Skeletal muscle satellite cell (primary cell): ENCODE measurements around the gene POLR2C.

Source experiments
- H3K27me3 ChIP-seq: 2 replicates; pipeline ENCODE4 v1.7.0; 2013; ENCODE audit warnings: low read length; ENCODE audit not compliant: control insufficient read depth, insufficient read depth
- H3K36me3 ChIP-seq: 2 replicates; pipeline ENCODE4 v1.7.0; 2013; ENCODE audit warnings: mild to moderate bottlenecking, control low read depth, low read length; ENCODE audit not compliant: insufficient read depth
- H3K4me1 ChIP-seq: 2 replicates; pipeline ENCODE4 v1.7.0; 2013; ENCODE audit warnings: low read length; ENCODE audit not compliant: control insufficient read depth, insufficient read depth
- H3K4me2 ChIP-seq: 2 replicates; pipeline ENCODE4 v1.7.0; 2013; ENCODE audit warnings: mild to moderate bottlenecking, low read length
- H3K4me3 ChIP-seq: 2 replicates; pipeline ENCODE4 v1.7.0; 2013; ENCODE audit warnings: low read length
- H3K9ac ChIP-seq: 2 replicates; pipeline ENCODE4 v1.7.0; 2013; ENCODE audit warnings: mild to moderate bottlenecking, low read depth, low read length, moderate library complexity
- H3K9me3 ChIP-seq: replicated peaks from 2 replicates; pipeline ENCODE4 v1.7.0; 2013; ENCODE audit warnings: mild to moderate bottlenecking, control low read depth, low read length

The POLR2C gene

DNA sequence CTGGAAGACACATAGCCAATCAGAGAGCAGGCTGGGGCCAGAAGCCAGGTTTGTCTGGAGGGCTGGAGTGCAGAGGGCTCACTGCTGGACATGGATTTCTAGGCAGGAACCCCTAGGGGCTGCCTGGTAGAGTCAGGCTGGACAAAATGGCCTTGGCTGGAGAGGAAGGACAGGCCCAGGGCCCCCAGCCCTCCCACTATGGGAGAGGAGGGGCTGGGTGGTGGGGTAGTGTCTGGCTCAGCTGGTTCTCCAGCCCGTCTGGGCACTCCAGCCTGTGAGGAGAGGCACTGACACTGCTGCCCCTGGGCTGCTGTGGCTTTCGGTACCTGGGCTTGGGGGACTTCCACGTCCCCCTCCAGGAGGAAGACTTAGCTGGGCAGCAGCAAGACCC lies 45.6 kb downstream of the POLR2C start:
- H3K36me3 ChIP-seq = no peaks in the 10 kb centered on the region
- H3K4me2 ChIP-seq = no peak overlapping the region
- H3K27me3 ChIP-seq = peaks cover 44% of the 10 kb centered on the region
- no peak overlapping the region for H3K9ac ChIP-seq
- H3K4me1 ChIP-seq = no peaks in the 10 kb centered on the region
- no peaks in the 10 kb centered on the region for H3K9me3 ChIP-seq
- no peak overlapping the region for H3K4me3 ChIP-seq

- H3K4me1 ChIP-seq = no peaks in the 10 kb centered on the region
Observed at GRCh38 chr16:57509231-57509923, 46.9 kb downstream of the POLR2C start.

DNA sequence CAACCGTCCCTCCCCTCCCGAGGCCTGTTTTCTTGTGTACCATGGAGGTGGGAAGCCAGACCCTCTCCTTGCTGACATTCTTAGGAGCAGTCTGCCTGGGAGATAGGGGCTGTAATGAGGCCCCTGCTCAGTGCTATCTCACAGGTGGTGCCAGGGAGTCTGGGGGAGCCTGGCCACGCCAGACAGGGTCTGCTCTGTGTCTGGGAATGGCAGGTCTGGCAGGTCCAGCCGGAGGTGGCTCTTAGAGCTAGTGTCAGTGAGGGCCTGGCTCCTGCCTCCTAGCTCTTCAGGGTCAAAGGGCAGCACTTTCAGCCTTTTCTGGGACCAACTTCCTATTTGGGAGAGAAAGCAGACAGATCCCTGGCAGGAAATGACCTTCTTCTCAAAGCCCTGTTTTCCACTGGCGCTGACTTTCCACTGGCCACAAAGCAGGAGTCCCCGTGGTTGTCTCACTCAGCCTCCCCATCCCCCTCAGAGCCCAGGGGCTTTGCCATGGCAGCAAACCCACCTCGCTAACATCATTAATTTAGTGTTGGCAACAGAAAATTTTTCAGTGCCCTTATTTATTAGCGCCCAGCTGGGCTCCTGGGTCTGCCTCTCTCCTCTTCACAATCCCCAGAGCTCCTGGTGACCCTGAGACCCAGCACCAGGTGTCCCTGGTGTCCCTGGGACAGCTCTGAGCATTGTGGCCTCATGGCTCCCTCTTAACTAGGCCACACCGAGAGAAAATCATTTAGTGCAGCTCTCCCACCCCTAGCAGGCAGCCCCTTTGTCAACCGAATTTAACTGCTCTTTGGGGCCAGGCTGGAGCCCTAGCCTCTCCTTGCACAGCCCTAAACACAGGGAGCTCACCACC lies 47.8 kb downstream of the POLR2C start:
- H3K9ac ChIP-seq = no peak overlapping the region

More at GRCh38 chr16:57509231-57509923, 46.9 kb downstream of the POLR2C start:
- H3K36me3 ChIP-seq = no peaks in the 10 kb centered on the region
- no peak overlapping the region for H3K4me2 ChIP-seq
- no peak overlapping the region for H3K4me3 ChIP-seq
- H3K9ac ChIP-seq = no peak overlapping the region
- H3K27me3 ChIP-seq = peaks cover 32% of the 10 kb centered on the region
- no peaks in the 10 kb centered on the region for H3K9me3 ChIP-seq

GRCh38 chr16:57512296-57513001 lies 50.0 kb downstream of the POLR2C start:
- Histone ChIP-seq H3K36me3 (no peaks in the 10 kb centered on the region), H3K4me3 (no peak overlapping the region), H3K4me2 (no peak overlapping the region)

More for the DNA sequence above, 47.8 kb downstream of the POLR2C start:
- H3K4me2 ChIP-seq = no peak overlapping the region
- H3K36me3 ChIP-seq = no peaks in the 10 kb centered on the region
- no peaks in the 10 kb centered on the region for H3K9me3 ChIP-seq
- peaks cover 25% of the 10 kb centered on the region for H3K27me3 ChIP-seq
- H3K4me1 ChIP-seq = no peaks in the 10 kb centered on the region
- H3K4me3 ChIP-seq = no peak overlapping the region

GRCh38 chr16:57513371-57514102 lies 51.1 kb downstream of the POLR2C start:
- no peak overlapping the region for H3K4me3 ChIP-seq
- H3K9ac ChIP-seq = no peak overlapping the region
- H3K27me3 ChIP-seq = peaks cover 6% of the 10 kb centered on the region
- no peaks in the 10 kb centered on the region for H3K4me1 ChIP-seq
- H3K4me2 ChIP-seq = no peak overlapping the region
- H3K36me3 ChIP-seq = no peaks in the 10 kb centered on the region
- H3K9me3 ChIP-seq = no peaks in the 10 kb centered on the region

More at GRCh38 chr16:57512296-57513001, 50.0 kb downstream of the POLR2C start:
- no peak overlapping the region for H3K9ac ChIP-seq
- H3K9me3 ChIP-seq = no peaks in the 10 kb centered on the region
- no peaks in the 10 kb centered on the region for H3K4me1 ChIP-seq
- H3K27me3 ChIP-seq = peaks cover 11% of the 10 kb centered on the region

DNA sequence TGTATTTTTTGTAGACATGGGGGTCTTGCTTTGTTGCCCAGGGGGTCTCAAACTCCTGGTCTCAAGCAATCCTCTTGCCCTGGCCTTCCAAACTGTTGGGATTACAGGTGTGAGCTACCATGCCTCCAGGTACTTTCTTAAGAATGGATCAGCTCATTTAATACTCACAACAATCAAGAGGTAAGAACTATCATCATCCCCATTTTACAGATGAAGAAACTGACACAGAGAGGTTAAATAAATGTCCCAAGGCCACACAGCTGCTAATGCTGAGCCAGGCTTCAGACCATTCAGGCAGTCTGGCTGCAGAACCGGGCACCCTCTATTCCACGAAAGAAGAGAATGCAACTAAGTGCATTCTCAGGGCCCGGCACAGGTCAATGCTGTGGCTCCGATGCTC lies 51.9 kb downstream of the POLR2C start:
- Histone ChIP-seq H3K4me2 (no peak overlapping the region), H3K27me3 (peaks cover 3% of the 10 kb centered on the region), H3K4me1 (no peaks in the 10 kb centered on the region), H3K4me3 (no peak overlapping the region), H3K9me3 (no peaks in the 10 kb centered on the region), H3K9ac (no peak overlapping the region), H3K36me3 (no peaks in the 10 kb centered on the region)

- no peak overlapping the region for H3K4me2 ChIP-seq
- no peak overlapping the region for H3K9ac ChIP-seq
- H3K36me3 ChIP-seq = no peaks in the 10 kb centered on the region
Observed at GRCh38 chr16:57514791-57515600, 52.5 kb downstream of the POLR2C start.

DNA sequence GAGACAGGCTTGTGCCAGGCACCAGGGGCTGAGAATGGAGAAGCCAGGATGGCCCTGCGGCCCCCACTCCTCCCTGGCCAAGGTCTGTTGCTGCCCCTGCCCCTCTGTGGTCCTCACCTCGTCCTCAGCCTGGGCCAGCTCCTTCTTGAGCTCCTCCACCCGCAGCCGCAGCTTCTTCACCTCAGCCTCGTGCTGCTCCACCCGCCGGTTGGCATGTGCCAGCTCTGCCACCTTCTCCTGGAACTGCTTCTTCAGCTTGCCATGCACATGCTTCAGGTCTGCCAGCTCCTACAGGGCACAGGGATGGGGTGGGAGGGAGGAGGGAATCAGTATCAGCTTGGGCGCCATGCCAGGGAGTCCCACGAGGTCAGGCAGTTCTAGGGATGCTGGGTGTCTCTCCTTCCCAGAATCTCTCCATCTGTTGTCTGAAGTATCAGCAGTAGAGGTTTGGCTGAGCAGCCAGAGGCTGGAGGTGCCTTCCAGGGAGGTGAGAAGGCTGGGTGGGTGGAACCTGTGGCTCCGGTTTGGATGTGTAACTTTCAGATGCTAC lies 53.8 kb downstream of the POLR2C start:
- H3K36me3 ChIP-seq = no peaks in the 10 kb centered on the region
- H3K27me3 ChIP-seq = no peaks in the 10 kb centered on the region
- no peaks in the 10 kb centered on the region for H3K9me3 ChIP-seq
- H3K4me3 ChIP-seq = no peak overlapping the region
- H3K9ac ChIP-seq = no peak overlapping the region
- no peaks in the 10 kb centered on the region for H3K4me1 ChIP-seq
- no peak overlapping the region for H3K4me2 ChIP-seq

More at GRCh38 chr16:57514791-57515600, 52.5 kb downstream of the POLR2C start:
- H3K4me1 ChIP-seq = no peaks in the 10 kb centered on the region
- H3K27me3 ChIP-seq = no peaks in the 10 kb centered on the region
- H3K4me3 ChIP-seq = no peak overlapping the region
- no peaks in the 10 kb centered on the region for H3K9me3 ChIP-seq

GRCh38 chr16:57516773-57517172 lies 54.3 kb downstream of the POLR2C start:
- Histone ChIP-seq H3K9ac (no peak overlapping the region), H3K4me2 (no peak overlapping the region), H3K4me1 (no peaks in the 10 kb centered on the region), H3K4me3 (no peak overlapping the region), H3K9me3 (no peaks in the 10 kb centered on the region), H3K27me3 (no peaks in the 10 kb centered on the region), H3K36me3 (no peaks in the 10 kb centered on the region)
